IMR-90 (cell line): ENCODE data around the gene CDH22. TPM values are rescaled to one million over a fixed set of nuclear protein-coding genes. Genes with fewer than 3 reads are reported as not detected.

ENCODE experiments used
- ATAC-seq: fragments of 200-7000 bp; cut with Tn5 transposase; 2 replicates; pipeline ENCODE4 v1.9.1; 2020; ENCODE audit warnings: low read depth, mild to moderate bottlenecking, moderate library complexity
- BruUV-seq: library from RNA; stranded (reverse); fragments of 400-500 nt; replicated peaks from 2 replicates; lab custom pipeline; 2021; lab: Mats Ljungman, UMichigan
- CTCF ChIA-PET: fragments of 300-600 bp; formaldehyde crosslinking; extraction: SDS; loops from one replicate; lab custom pipeline; 2021; ENCODE audit warnings: antibody characterized with exemption; lab: Yijun Ruan, JAX
- POLR2A ChIA-PET: fragments of 300-600 bp; sonication (Branson Sonifier 250); formaldehyde crosslinking; loops from one replicate; lab custom pipeline; 2022; ENCODE audit warnings: antibody characterized with exemption; ENCODE audit not compliant: unreplicated experiment; lab: Charles Lee
- DNase-seq: peaks from one replicate; pipeline ENCODE4 v3.0.0; 2013
- H2AFZ ChIP-seq: replicated peaks from 2 replicates; pipeline ENCODE3; 2013; ENCODE audit warnings: low read length, mild to moderate bottlenecking; ENCODE audit not compliant: poor library complexity
- H2AK5ac ChIP-seq: 2 replicates; pipeline ENCODE4 v1.6.1; 2013; ENCODE audit warnings: low read depth, low read length, inconsistent platforms
- H2AK9ac ChIP-seq: replicated peaks from 2 replicates; pipeline ENCODE3; 2013; ENCODE audit warnings: mild to moderate bottlenecking, low read depth, low read length, moderate library complexity; ENCODE audit not compliant: poor library complexity
- H2BK120ac ChIP-seq: 2 replicates; pipeline ENCODE4 v1.6.1; 2013; ENCODE audit warnings: low read depth, low read length, inconsistent platforms
- H2BK15ac ChIP-seq: 3 replicates; pipeline ENCODE4 v1.6.1; 2013; ENCODE audit warnings: low read depth, low read length, inconsistent platforms
- H2BK20ac ChIP-seq: 2 replicates; pipeline ENCODE4 v1.6.1; 2013; ENCODE audit warnings: low read depth, mild to moderate bottlenecking, inconsistent platforms, low read length, moderate library complexity
- H2BK5ac ChIP-seq: 2 replicates; pipeline ENCODE4 v1.6.1; 2013; ENCODE audit warnings: mild to moderate bottlenecking, low read depth, low read length, inconsistent platforms; ENCODE audit not compliant: poor library complexity, severe bottlenecking
- H3K14ac ChIP-seq: replicated peaks from 2 replicates; pipeline ENCODE4 v1.6.1; 2013; ENCODE audit warnings: low read depth, low read length, inconsistent platforms
- H3K18ac ChIP-seq: 2 replicates; pipeline ENCODE4 v1.6.1; 2013; ENCODE audit warnings: low read depth, low read length, control low read depth
- H3K23ac ChIP-seq: 2 replicates; pipeline ENCODE4 v1.6.1; 2013; ENCODE audit warnings: low read depth, low read length, inconsistent platforms
- H3K27ac ChIP-seq: 2 replicates; pipeline ENCODE4 v1.5.1; 2013; ENCODE audit warnings: mild to moderate bottlenecking, control low read depth, low read length; ENCODE audit not compliant: insufficient read depth
- H3K27me3 ChIP-seq: 2 replicates; pipeline ENCODE4 v1.6.1; 2013; ENCODE audit warnings: low read length; ENCODE audit not compliant: control insufficient read depth, insufficient read depth
- H3K36me3 ChIP-seq: 2 replicates; pipeline ENCODE4 v1.6.1; 2013; ENCODE audit warnings: low read length, mixed read lengths; ENCODE audit not compliant: control insufficient read depth, insufficient read depth
- H3K4ac ChIP-seq: 2 replicates; pipeline ENCODE4 v1.6.1; 2013; ENCODE audit warnings: low read depth, low read length, inconsistent platforms
- H3K4me1 ChIP-seq: 2 replicates; pipeline ENCODE4 v1.6.1; 2013; ENCODE audit warnings: low read length, mixed read lengths; ENCODE audit not compliant: control insufficient read depth, insufficient read depth
- H3K4me2 ChIP-seq: 2 replicates; pipeline ENCODE4 v1.6.1; 2013; ENCODE audit warnings: low read depth, mild to moderate bottlenecking, control low read depth, low read length, moderate library complexity
- H3K4me3 ChIP-seq: 2 replicates; pipeline ENCODE4 v1.5.1; 2013; ENCODE audit warnings: low read depth, mild to moderate bottlenecking, control low read depth, low read length, moderate library complexity; ENCODE audit not compliant: insufficient read depth
- H3K56ac ChIP-seq: 2 replicates; pipeline ENCODE4 v1.6.1; 2013; ENCODE audit warnings: low read length, inconsistent platforms; ENCODE audit not compliant: insufficient read depth; ENCODE audit errors: extremely low read depth
- H3K79me1 ChIP-seq, 2 experiments: 2 replicates each; pipeline ENCODE4 v1.6.1; 2013; ENCODE audit warnings: low read length in 2 of 2, inconsistent platforms in 1 of 2, low read depth in 1 of 2
- H3K9ac ChIP-seq: 2 replicates; pipeline ENCODE4 v1.6.1; 2013; ENCODE audit warnings: low read depth, low read length, control low read depth
- H3K9me1 ChIP-seq: 2 replicates; pipeline ENCODE4 v1.6.1; 2013; ENCODE audit warnings: low read length, inconsistent platforms; ENCODE audit not compliant: insufficient read depth
- H3K9me3 ChIP-seq: 2 replicates; pipeline ENCODE4 v1.6.1; 2013; ENCODE audit warnings: low read length; ENCODE audit not compliant: control insufficient read depth, insufficient read depth
- H4K20me1 ChIP-seq: 2 replicates; pipeline ENCODE4 v1.6.1; 2013; ENCODE audit warnings: low read length, inconsistent platforms; ENCODE audit not compliant: insufficient read depth
- H4K5ac ChIP-seq: 2 replicates; pipeline ENCODE4 v1.6.1; 2013; ENCODE audit warnings: mild to moderate bottlenecking, low read depth, low read length, control low read depth
- H4K8ac ChIP-seq, 2 experiments: 2 replicates each; pipeline ENCODE4 v1.6.1; 2013; ENCODE audit warnings: low read depth in 2 of 2, low read length in 2 of 2, control low read depth in 1 of 2, inconsistent platforms in 1 of 2
- H4K91ac ChIP-seq: 2 replicates; pipeline ENCODE4 v1.6.1; 2013; ENCODE audit warnings: low read depth, low read length, inconsistent platforms; ENCODE audit not compliant: insufficient read depth
- CHD1 ChIP-seq: IDR thresholded peaks from 2 replicates; pipeline ENCODE4 v1.6.1; 2012; ENCODE audit warnings: low read depth, low read length, improper control_type of control experiment
- MXI1 ChIP-seq: IDR thresholded peaks from 2 replicates; pipeline ENCODE4 v1.6.1; 2012; ENCODE audit warnings: low read depth, mild to moderate bottlenecking, low read length, moderate library complexity, borderline replicate concordance
- RAD21 ChIP-seq: IDR thresholded peaks from 2 replicates; pipeline ENCODE4 v1.6.1; 2012; ENCODE audit warnings: low read length, improper control_type of control experiment
- RCOR1 ChIP-seq: IDR thresholded peaks from 2 replicates; pipeline ENCODE4 v1.6.1; 2012; ENCODE audit warnings: mild to moderate bottlenecking, low read length, improper control_type of control experiment; ENCODE audit not compliant: insufficient replicate concordance
- RFX5 ChIP-seq: IDR thresholded peaks from 2 replicates; pipeline ENCODE4 v1.8.0; 2012; ENCODE audit warnings: low read depth, mild to moderate bottlenecking, low read length, moderate library complexity
- USF2 ChIP-seq: fragments of 150-350 bp; IDR thresholded peaks from 2 replicates; pipeline ENCODE4 v1.6.1; 2017; ENCODE audit warnings: mild to moderate bottlenecking, antibody characterized with exemption, low read length, low read depth
- WGBS, 2 experiments: methylation state at CpG; one replicate each; pipeline versions ENCODE4 v1.1.5 to v1.1.7; 2013; ENCODE audit warnings: missing lambda C conversion rate in 2 of 2; ENCODE audit not compliant: insufficient read length in 1 of 2; ENCODE audit errors: extremely low coverage in 2 of 2; 5-methylcytosine and 5-hydroxymethylcytosine counted together
- dilution Hi-C: fragments of 300-500 bp; cut with HindIII; formaldehyde crosslinking; loops from one replicate; pipeline ENCODE4 v1.14.3; 2018; ENCODE audit warnings: low sequenced_read_pairs; ENCODE audit not compliant: unreplicated experiment
- in situ Hi-C: fragments of 300-500 bp; cut with MboI; formaldehyde crosslinking; loops from 3 replicates; pipeline ENCODE4 v1.14.3; 2019; ENCODE audit warnings: low sequenced_read_pairs, inconsistent platforms, mixed read lengths
- intact Hi-C: fragments of 100-400 bp; cut with micrococcal nuclease; formaldehyde crosslinking; loops from 2 replicates; pipeline ENCODE4 v1.10.0; 2022
- polyA plus RNA-seq, 3 experiments: library from polyadenylated mRNA; depleted of rRNA; stranded (reverse); fragments of >200 nt; gene quantifications; 2 replicates each; pipeline ENCODE4 v1.2.3, GENCODE V29; 2012; ENCODE audit warnings: low replicate concordance in 1 of 3
- total RNA-seq: library from RNA; depleted of rRNA; stranded (reverse); fragments of >200 nt; gene quantifications from 2 replicates; pipeline ENCODE4 v1.2.3, GENCODE V29; 2012

Gene CDH22
- total and polyA plus RNA-seq, 2 of the 4 experiments (the other 2 are of a cell fraction) = not detected

DNA sequence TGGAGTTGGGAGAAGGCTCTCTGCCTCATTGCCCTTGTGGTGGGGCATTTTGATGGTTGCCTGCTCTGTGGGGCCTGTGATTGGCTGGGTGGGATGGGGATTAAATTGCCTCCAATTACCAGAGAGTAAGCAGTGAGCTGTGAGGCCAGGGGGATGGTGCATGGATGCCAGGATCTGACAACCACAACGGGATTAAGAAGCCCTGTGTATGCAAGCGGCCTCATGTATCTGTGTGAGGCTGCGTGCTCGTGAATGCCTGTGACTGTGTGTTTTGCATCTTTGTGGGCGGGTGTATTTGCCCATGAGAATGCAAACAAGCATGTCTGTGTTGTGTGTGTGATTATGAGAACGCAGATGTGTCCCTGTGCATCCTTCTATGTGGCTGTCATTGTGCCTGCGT is 144.0 kb downstream of the CDH22 start:
- Histone ChIP-seq H4K91ac (no peak overlapping the region), H3K4ac (no peak overlapping the region), H3K36me3 (no peaks in the 10 kb centered on the region), H4K8ac (no peak overlapping the region), H4K5ac (no peak overlapping the region), H2BK20ac (no peak overlapping the region), H3K18ac (no peak overlapping the region), H3K9ac (no peak overlapping the region), H3K4me2 (no peak overlapping the region), H3K27ac (no peak overlapping the region), H2BK5ac (no peak overlapping the region), H4K20me1 (no peaks in the 10 kb centered on the region), H3K4me1 (no peaks in the 10 kb centered on the region), H2AFZ (no peak overlapping the region), H3K14ac (no peak overlapping the region), H3K9me3 (no peaks in the 10 kb centered on the region), H3K23ac (no peak overlapping the region), H3K56ac (no peak overlapping the region), H2BK15ac (no peak overlapping the region), H3K9me1 (0 out of 2 replicates have a peak, but pooled peaks cover 2% of the 10 kb centered on the region), H3K4me3 (no peak overlapping the region), H2AK9ac (no peak overlapping the region), H3K79me1 (no peaks in the 10 kb centered on the region), H2AK5ac (no peak overlapping the region), H2BK120ac (no peak overlapping the region), H3K27me3 (peaks cover 9% of the 10 kb centered on the region)
- POLR2A ChIA-PET = no interaction called here
- in situ Hi-C loops (no loop called here), dilution Hi-C loops (no loop called here), intact Hi-C loops (no loop called here)
- ATAC-seq = no peak
- WGBS, 2 experiments = 38% methylated on average over 5 of the region's 7 CpGs; no CpG with 5 or more reads in 1 of the 2 experiments
- BruUV-seq = no TSS peak
- DNase-seq = no peak
- CTCF ChIA-PET = no interaction called here
- TF ChIP-seq CHD1 (no peak), MXI1 (no peak), RCOR1 (no peak), RAD21 (no peak), RFX5 (no peak), USF2 (no peak)
